Peyer's patch (tissue), 4 donors: Measurements from ENCODE around the gene GLRA1. TPM values are rescaled to one million over a fixed set of nuclear protein-coding genes. Genes with fewer than 3 reads are reported as not detected.

Experiments
- DNase-seq, 3 donors: peaks; one replicate each; pipeline ENCODE4 v3.0.0-alpha.2; 2017 to 2019
- H3K27ac ChIP-seq, 4 donors: fragments of 200-600 bp; sonication (generic); one replicate each; pipeline ENCODE4 v1.5.1; 2016 to 2019
- H3K27me3 ChIP-seq, 2 donors: fragments of 200-600 bp; sonication (generic); one replicate each; pipeline ENCODE4 v1.5.1; 2019
- H3K36me3 ChIP-seq, 3 donors: fragments of 200-600 bp; sonication (generic); one replicate each; pipeline ENCODE4 v1.5.1; 2016 to 2019
- H3K4me1 ChIP-seq, 4 donors: fragments of 200-600 bp; sonication (generic); one replicate each; pipeline ENCODE4 v1.5.1; 2016 to 2019
- H3K4me3 ChIP-seq, 4 donors: fragments of 200-600 bp; sonication (generic); 1 replicate in 3 of 4; 2 replicates in 1 of 4; pipeline ENCODE4 v1.5.1; 2016 to 2019; ENCODE audit warnings: mild to moderate bottlenecking in 1 of 4
- H3K9me3 ChIP-seq, 4 donors: fragments of 200-600 bp; sonication (generic); one replicate each; pipeline ENCODE4 v1.5.1; 2016 to 2019; ENCODE audit warnings: mild to moderate bottlenecking in 1 of 4
- POLR2A ChIP-seq, 2 donors: fragments of 450-650 bp; IDR thresholded peaks; one replicate each; pipeline ENCODE4 v1.5.1; 2017; ENCODE audit warnings: antibody characterized with exemption in 2 of 2, mild to moderate bottlenecking in 2 of 2, moderate library complexity in 2 of 2
- total RNA-seq, 4 donors: library from RNA; depleted of rRNA; stranded (reverse); fragments of >200 nt; gene quantifications; one replicate each; pipeline ENCODE4 v1.1.0, GENCODE V29; 2016
- TF ChIP-seq, protein P1 (sequence below), 6 experiments: fragments of 450-650 bp in 4 of 6; fragments of 200-600 bp in 2 of 6; sonication (generic) in 1 of 6; IDR thresholded peaks; one replicate each; pipeline ENCODE4 v1.5.1; 2017 to 2019; ENCODE audit warnings: antibody characterized with exemption in 6 of 6, mild to moderate bottlenecking in 3 of 6, moderate library complexity in 1 of 6

GLRA1 gene
- total RNA-seq, 4 donors from 2014 or later: not detected

DNA sequence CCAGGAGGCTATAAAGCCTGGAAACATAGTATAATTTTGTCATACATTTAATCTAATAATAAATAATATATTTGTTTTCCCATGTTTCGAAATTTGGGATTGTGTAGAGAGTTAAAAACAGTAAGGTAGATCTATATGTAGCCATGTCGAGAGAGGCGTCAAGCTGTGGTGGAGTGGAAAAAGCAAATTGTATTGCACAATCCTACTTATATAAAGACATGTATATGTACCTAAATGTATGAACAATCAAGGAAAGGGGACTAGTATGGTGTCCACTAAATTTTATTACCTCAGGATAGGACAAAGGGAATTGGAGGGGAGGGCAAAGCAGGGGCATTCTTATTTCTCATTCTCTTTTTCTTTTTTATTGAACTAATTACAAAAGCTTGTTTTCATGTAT is 52.0 kb downstream of the GLRA1 start:
- no peak for DNase-seq
- Histone ChIP-seq H3K4me1 (no peaks in the 10 kb centered on the region), H3K9me3 (no peaks in the 10 kb centered on the region), H3K27ac (no peak overlapping the region), H3K4me3 (no peak overlapping the region), H3K27me3 (no peaks in the 10 kb centered on the region), H3K36me3 (no peaks in the 10 kb centered on the region)
- TF ChIP-seq, protein P1, sequence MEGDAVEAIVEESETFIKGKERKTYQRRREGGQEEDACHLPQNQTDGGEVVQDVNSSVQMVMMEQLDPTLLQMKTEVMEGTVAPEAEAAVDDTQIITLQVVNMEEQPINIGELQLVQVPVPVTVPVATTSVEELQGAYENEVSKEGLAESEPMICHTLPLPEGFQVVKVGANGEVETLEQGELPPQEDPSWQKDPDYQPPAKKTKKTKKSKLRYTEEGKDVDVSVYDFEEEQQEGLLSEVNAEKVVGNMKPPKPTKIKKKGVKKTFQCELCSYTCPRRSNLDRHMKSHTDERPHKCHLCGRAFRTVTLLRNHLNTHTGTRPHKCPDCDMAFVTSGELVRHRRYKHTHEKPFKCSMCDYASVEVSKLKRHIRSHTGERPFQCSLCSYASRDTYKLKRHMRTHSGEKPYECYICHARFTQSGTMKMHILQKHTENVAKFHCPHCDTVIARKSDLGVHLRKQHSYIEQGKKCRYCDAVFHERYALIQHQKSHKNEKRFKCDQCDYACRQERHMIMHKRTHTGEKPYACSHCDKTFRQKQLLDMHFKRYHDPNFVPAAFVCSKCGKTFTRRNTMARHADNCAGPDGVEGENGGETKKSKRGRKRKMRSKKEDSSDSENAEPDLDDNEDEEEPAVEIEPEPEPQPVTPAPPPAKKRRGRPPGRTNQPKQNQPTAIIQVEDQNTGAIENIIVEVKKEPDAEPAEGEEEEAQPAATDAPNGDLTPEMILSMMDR (IDR thresholded peaks at IDR 0.05): no peak
- no peak for TF ChIP-seq POLR2A (IDR thresholded peaks at IDR 0.05)

DNA sequence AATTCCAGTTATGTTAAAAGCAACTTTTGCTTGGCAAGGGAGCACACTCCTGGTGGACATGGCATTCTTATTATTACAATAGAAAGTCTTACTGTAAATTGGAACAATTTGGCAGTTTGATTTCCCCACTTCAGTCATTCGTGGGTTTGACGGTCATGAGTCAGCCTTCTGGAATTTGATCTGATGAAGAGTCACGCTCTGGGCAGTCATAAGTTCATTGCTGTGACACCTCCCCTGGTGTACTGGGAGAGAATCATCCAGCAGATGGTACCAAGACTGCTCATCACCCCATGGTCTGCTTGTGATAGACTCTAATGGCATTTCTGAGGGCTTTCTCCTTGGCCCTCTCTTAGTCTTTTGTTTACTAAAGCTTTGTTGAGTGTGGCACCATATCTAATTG is 53.8 kb downstream of the GLRA1 start:
- no peak for DNase-seq
- TF ChIP-seq, protein P1 (IDR thresholded peaks at IDR 0.05): no peak
- TF ChIP-seq POLR2A (IDR thresholded peaks at IDR 0.05): no peak

DNA sequence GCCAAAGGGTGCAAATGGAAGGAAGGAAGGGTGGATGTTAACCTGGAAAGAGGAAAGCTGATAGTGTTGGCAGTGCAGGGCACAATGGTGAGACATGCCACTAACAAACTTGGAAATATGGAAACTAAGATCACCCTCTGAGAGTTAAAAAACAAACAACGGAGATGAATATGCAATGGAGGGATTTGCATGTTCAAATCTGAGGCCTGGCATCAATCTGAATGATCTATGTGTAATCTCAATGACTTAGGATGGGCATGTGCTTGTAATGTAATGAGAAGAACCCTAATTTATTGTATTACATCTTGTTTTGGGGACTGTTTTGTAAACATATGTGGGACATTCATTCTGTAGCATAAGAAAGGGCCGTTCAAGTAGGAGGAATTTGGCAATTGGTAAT is 54.4 kb downstream of the GLRA1 start:
- no peaks in the 10 kb centered on the region for H3K27me3 ChIP-seq
- H3K36me3 ChIP-seq: no peaks in the 10 kb centered on the region
- H3K4me3 ChIP-seq: no peak overlapping the region
- H3K9me3 ChIP-seq: no peaks in the 10 kb centered on the region
- H3K4me1 ChIP-seq: no peaks in the 10 kb centered on the region
- no peak for TF ChIP-seq POLR2A (IDR thresholded peaks at IDR 0.05)
- TF ChIP-seq, protein P1 (IDR thresholded peaks at IDR 0.05): no peak
- H3K27ac ChIP-seq: no peak overlapping the region
- DNase-seq: no peak

More for the DNA sequence above, 53.8 kb downstream of the GLRA1 start:
- H3K27ac ChIP-seq: no peak overlapping the region
- no peaks in the 10 kb centered on the region for H3K4me1 ChIP-seq
- H3K9me3 ChIP-seq: no peaks in the 10 kb centered on the region
- no peak overlapping the region for H3K4me3 ChIP-seq
- no peaks in the 10 kb centered on the region for H3K27me3 ChIP-seq
- no peaks in the 10 kb centered on the region for H3K36me3 ChIP-seq

DNA sequence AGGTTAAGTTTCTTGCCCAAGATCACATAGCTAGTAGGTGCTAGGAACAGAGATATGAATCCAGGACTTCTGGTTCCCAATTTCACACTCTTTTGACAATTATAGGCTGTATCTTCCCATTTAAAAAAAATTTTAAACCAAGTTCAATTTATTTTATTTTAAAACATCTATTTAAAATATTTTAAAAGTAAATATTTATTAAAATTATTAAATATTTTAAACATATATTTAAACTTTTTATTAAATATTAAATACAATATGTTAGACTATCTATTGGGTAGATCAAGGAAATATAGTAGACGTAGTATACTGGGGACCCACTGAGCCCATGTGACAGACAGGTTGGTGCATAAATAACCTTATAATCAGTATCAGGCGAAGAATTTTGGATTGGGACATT is 54.8 kb downstream of the GLRA1 start:
- TF ChIP-seq POLR2A (IDR thresholded peaks at IDR 0.05): no peak
- TF ChIP-seq, protein P1 (IDR thresholded peaks at IDR 0.05): no peak
- Histone ChIP-seq H3K27me3 (no peaks in the 10 kb centered on the region), H3K9me3 (no peaks in the 10 kb centered on the region), H3K27ac (no peak overlapping the region), H3K4me1 (no peaks in the 10 kb centered on the region), H3K4me3 (no peak overlapping the region), H3K36me3 (no peaks in the 10 kb centered on the region)
- DNase-seq: no peak

DNA sequence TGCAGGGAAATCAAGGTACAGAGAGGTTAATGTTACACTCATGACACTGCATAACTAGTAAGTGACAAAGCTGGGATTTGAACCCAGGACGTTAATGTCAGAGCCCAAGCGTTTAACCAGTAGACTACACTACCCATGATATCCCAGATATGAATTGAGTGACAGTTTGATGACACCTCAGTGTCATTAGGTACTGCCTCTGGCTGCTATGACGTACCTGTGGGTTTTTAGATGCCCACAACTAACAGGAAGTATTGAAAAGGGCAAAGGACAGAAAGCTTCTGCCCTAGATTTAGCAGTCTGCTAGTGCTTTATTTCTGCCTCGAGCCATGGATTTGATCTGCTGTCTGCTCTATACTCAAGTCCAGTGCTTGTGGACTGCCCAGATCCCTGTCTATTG is 56.2 kb downstream of the GLRA1 start:
- no peaks in the 10 kb centered on the region for H3K36me3 ChIP-seq

More for the DNA sequence above, 56.2 kb downstream of the GLRA1 start:
- H3K4me3 ChIP-seq: no peak overlapping the region
- DNase-seq: no peak
- H3K27ac ChIP-seq: no peak overlapping the region
- H3K9me3 ChIP-seq: no peaks in the 10 kb centered on the region
- H3K27me3 ChIP-seq: no peaks in the 10 kb centered on the region
- H3K4me1 ChIP-seq: no peaks in the 10 kb centered on the region
- TF ChIP-seq, protein P1 (IDR thresholded peaks at IDR 0.05): no peak
- TF ChIP-seq POLR2A (IDR thresholded peaks at IDR 0.05): no peak
